Liver (tissue), 9 donors: ENCODE results near the gene SLC25A42. TPM values are rescaled to one million over a fixed set of nuclear protein-coding genes. Genes with fewer than 3 reads are reported as not detected.

Source experiments
- DNase-seq: peaks from one replicate; pipeline ENCODE4 v3.0.0-alpha.2; 2017; ENCODE audit warnings: low spot score
- H3K27ac ChIP-seq, 2 donors: one replicate each; pipeline ENCODE4 v1.7.0; 2013; ENCODE audit warnings: inconsistent platforms in 2 of 2, low read length in 2 of 2, control low read depth in 1 of 2, low read depth in 1 of 2, mild to moderate bottlenecking in 1 of 2
- H3K27me3 ChIP-seq, 4 donors: one replicate each; pipeline versions ENCODE4 v1.6.1 to v1.7.0; 2013; ENCODE audit warnings: low read length in 3 of 4, inconsistent platforms in 1 of 4, mild to moderate bottlenecking in 1 of 4, moderate library complexity in 1 of 4; ENCODE audit not compliant: control insufficient read depth in 4 of 4, insufficient read depth in 4 of 4
- H3K36me3 ChIP-seq, 4 donors: one replicate each; pipeline versions ENCODE4 v1.6.1 to v1.7.0; 2013; ENCODE audit warnings: low read length in 3 of 4, mild to moderate bottlenecking in 3 of 4, low read depth in 1 of 4, moderate library complexity in 1 of 4; ENCODE audit not compliant: control insufficient read depth in 4 of 4, insufficient read depth in 3 of 4
- H3K4me1 ChIP-seq, 4 donors: one replicate each; pipeline versions ENCODE4 v1.6.1 to v1.7.0; 2013; ENCODE audit warnings: low read length in 3 of 4, mild to moderate bottlenecking in 3 of 4, moderate library complexity in 1 of 4; ENCODE audit not compliant: control insufficient read depth in 4 of 4, insufficient read depth in 4 of 4
- H3K4me3 ChIP-seq, 3 donors: one replicate each; pipeline versions ENCODE4 v1.6.1 to v1.7.0; 2013; ENCODE audit warnings: low read length in 3 of 3, control low read depth in 1 of 3, low read depth in 1 of 3, mild to moderate bottlenecking in 1 of 3
- H3K9ac ChIP-seq, 2 donors: one replicate each; pipeline ENCODE4 v1.7.0; 2013; ENCODE audit warnings: low read length in 2 of 2, mild to moderate bottlenecking in 2 of 2, moderate library complexity in 2 of 2, control low read depth in 1 of 2, low read depth in 1 of 2
- H3K9me3 ChIP-seq, 4 donors: one replicate each; pipeline versions ENCODE4 v1.6.1 to v1.7.0; 2013; ENCODE audit warnings: low read length in 3 of 4; ENCODE audit not compliant: control insufficient read depth in 4 of 4
- ATF3 ChIP-seq: IDR thresholded peaks from 2 replicates; pipeline ENCODE4 v1.6.1; 2016; ENCODE audit warnings: antibody characterized with exemption
- EGR1 ChIP-seq, 2 donors: IDR thresholded peaks; 2 replicates each; pipeline ENCODE4 v1.6.1; 2016 to 2018; ENCODE audit warnings: antibody characterized with exemption in 2 of 2, low read depth in 2 of 2
- FOXA1 ChIP-seq: IDR thresholded peaks from 2 replicates; pipeline ENCODE4 v1.6.1; 2016; ENCODE audit warnings: antibody characterized with exemption
- FOXA2 ChIP-seq: IDR thresholded peaks from 2 replicates; pipeline ENCODE4 v1.6.1; 2016; ENCODE audit warnings: antibody characterized with exemption
- GABPA ChIP-seq, 2 donors: IDR thresholded peaks in 1 of 2; conservative IDR thresholded peaks in 1 of 2; 2 replicates each; pipeline ENCODE4 v1.6.1; 2016; ENCODE audit warnings: antibody characterized with exemption in 2 of 2, mild to moderate bottlenecking in 1 of 2, moderate library complexity in 1 of 2
- HNF4A ChIP-seq, 2 donors: conservative IDR thresholded peaks; 2 replicates each; pipeline ENCODE4 v1.6.1; 2016; ENCODE audit warnings: antibody characterized with exemption in 2 of 2, mild to moderate bottlenecking in 2 of 2
- HNF4G ChIP-seq: IDR thresholded peaks from 2 replicates; pipeline ENCODE4 v1.6.1; 2016; ENCODE audit warnings: antibody characterized with exemption
- JUND ChIP-seq, 2 donors: IDR thresholded peaks; 2 replicates each; pipeline ENCODE4 v1.6.1; 2016; ENCODE audit warnings: antibody characterized with exemption in 2 of 2
- MAX ChIP-seq: IDR thresholded peaks from 2 replicates; pipeline ENCODE4 v1.6.1; 2016; ENCODE audit warnings: antibody characterized with exemption
- RAD21 ChIP-seq, 2 donors: IDR thresholded peaks; 2 replicates each; pipeline ENCODE4 v1.6.1; 2016; ENCODE audit warnings: antibody characterized with exemption in 2 of 2, mild to moderate bottlenecking in 2 of 2
- RXRA ChIP-seq, 2 donors: IDR thresholded peaks; 2 replicates each; pipeline ENCODE4 v1.6.1; 2017 to 2018; ENCODE audit warnings: antibody characterized with exemption in 2 of 2, mild to moderate bottlenecking in 1 of 2
- SP1 ChIP-seq: IDR thresholded peaks from 2 replicates; pipeline ENCODE4 v1.6.1; 2018; ENCODE audit warnings: antibody characterized with exemption, mild to moderate bottlenecking
- TAF1 ChIP-seq: conservative IDR thresholded peaks from 2 replicates; pipeline ENCODE4 v1.6.1; 2016; ENCODE audit warnings: antibody characterized with exemption, mild to moderate bottlenecking
- YY1 ChIP-seq: IDR thresholded peaks from 2 replicates; pipeline ENCODE4 v1.6.1; 2016; ENCODE audit warnings: antibody characterized with exemption, mild to moderate bottlenecking
- WGBS: extraction: QIAGEN DNeasy Blood & Tissue Kit; methylation state at CpG from one replicate; pipeline ENCODE4 v1.1.7; 2013; 5-methylcytosine and 5-hydroxymethylcytosine counted together
- polyA plus RNA-seq, 2 donors: library from polyadenylated mRNA; stranded (reverse) in 1 of 2; unstranded in 1 of 2; fragments of 200-250 nt in 1 of 2; fragments of >200 nt in 1 of 2; fragmentation: Nextera tagmentation in 1 of 2; extraction: Ambion mirVana in 1 of 2; gene quantifications; one replicate each; pipeline versions ENCODE4 v1.2.1 to v1.2.3, GENCODE V29; 2013 to 2015
- total RNA-seq, 2 donors: library from RNA; depleted of rRNA; stranded (reverse); fragments of >200 nt; gene quantifications; one replicate each; pipeline ENCODE4 v1.2.3, GENCODE V29; 2014
- TF ChIP-seq, protein P1 (sequence below): IDR thresholded peaks from 2 replicates; pipeline ENCODE4 v1.6.1; 2016; ENCODE audit warnings: antibody characterized with exemption
- TF ChIP-seq, protein P2 (sequence below): fragments of 150-350 bp; IDR thresholded peaks from 2 replicates; pipeline ENCODE4 v1.5.1; 2017; ENCODE audit warnings: improper control_type of control experiment, low read depth, low read length; ENCODE audit not compliant: missing input control
- TF ChIP-seq, protein P3 (sequence below): IDR thresholded peaks from 2 replicates; pipeline ENCODE4 v1.6.1; 2016; ENCODE audit warnings: antibody characterized with exemption, mild to moderate bottlenecking
- donor health status: healthy.
- donor health status: healthy.
- donor health status: healthy.
- donor health status: healthy.
- donor health status: healthy.

SLC25A42 gene
- total and polyA plus RNA-seq, 4 donors: 24.7 to 89.6 (median 60.2) TPM

DNA sequence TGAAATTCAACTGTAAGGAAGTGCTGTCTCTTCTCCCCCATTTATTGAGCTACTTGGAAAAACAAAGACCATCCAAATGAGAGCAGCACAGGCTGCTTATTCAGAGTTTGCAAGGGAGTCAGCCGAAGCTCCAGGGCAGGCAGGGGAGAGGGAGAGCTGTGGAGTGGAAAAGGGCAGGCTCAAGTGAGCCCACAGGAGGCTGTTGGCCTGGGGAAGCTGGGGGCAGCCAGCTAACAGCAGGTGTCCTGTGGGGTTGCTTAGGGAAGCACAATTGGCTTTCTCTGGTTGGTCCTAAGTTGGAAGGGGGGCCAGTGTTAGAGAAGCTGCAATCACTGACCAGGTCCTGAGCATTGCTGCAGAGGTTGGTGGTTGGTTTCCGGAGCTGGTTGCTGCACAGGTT lies 23.9 kb downstream of the SLC25A42 start:
- WGBS: 97% methylated on average over 2 of the region's 2 CpGs
- H3K9me3 ChIP-seq: no peaks in the 10 kb centered on the region
- TF ChIP-seq YY1 (no peak), MAX (no peak), JUND (IDR thresholded peaks at IDR 0.05) (no peak), RAD21 (IDR thresholded peaks at IDR 0.05) (no peak), GABPA (IDR thresholded peaks at IDR 0.05 in 1 of 2, conservative IDR thresholded peaks at IDR 0.05 in 1 of 2) (no peak)
- TF ChIP-seq, protein P1, sequence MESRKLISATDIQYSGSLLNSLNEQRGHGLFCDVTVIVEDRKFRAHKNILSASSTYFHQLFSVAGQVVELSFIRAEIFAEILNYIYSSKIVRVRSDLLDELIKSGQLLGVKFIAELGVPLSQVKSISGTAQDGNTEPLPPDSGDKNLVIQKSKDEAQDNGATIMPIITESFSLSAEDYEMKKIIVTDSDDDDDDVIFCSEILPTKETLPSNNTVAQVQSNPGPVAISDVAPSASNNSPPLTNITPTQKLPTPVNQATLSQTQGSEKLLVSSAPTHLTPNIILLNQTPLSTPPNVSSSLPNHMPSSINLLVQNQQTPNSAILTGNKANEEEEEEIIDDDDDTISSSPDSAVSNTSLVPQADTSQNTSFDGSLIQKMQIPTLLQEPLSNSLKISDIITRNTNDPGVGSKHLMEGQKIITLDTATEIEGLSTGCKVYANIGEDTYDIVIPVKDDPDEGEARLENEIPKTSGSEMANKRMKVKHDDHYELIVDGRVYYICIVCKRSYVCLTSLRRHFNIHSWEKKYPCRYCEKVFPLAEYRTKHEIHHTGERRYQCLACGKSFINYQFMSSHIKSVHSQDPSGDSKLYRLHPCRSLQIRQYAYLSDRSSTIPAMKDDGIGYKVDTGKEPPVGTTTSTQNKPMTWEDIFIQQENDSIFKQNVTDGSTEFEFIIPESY: no peak
- H3K9ac ChIP-seq: no peak overlapping the region
- no peaks in the 10 kb centered on the region for H3K27me3 ChIP-seq
- DNase-seq: no peak
- peaks cover 0 to 4% (median 0%) of the 10 kb centered on the region in 4 donors for H3K4me1 ChIP-seq
- peaks cover 0 to 6% (median under 1%) of the 10 kb centered on the region in 4 donors for H3K36me3 ChIP-seq
- H3K27ac ChIP-seq: no peak overlapping the region
- no peak overlapping the region for H3K4me3 ChIP-seq

DNA sequence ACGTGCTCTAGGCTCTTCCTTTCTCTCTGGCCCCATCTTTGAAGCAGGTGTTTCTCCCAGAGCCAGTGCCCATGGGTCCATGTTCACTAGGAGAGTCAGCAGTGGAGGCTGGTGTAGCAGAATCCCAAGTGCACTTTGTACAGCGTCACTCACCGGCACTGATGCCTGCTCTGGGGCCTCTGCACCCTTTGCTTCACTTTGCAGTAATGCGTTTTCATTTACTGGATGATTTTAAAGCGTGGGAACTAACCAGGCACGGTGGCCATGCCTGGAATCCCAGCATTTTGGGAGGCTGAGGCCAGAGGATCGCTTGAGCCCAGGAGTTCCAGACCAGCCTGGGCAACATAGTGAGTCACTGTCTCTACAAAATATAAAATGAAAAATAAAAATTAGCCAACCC lies 30.7 kb downstream of the SLC25A42 start:
- 69% methylated on average over 7 of the region's 7 CpGs for WGBS
- Histone ChIP-seq H3K4me1 (peaks cover 8 to 44% (median 31%) of the 10 kb centered on the region in 4 donors), H3K36me3 (peaks cover 0 to 4% (median 0%) of the 10 kb centered on the region in 4 donors), H3K9me3 (no peaks in the 10 kb centered on the region), H3K4me3 (no peak overlapping the region), H3K27me3 (no peaks in the 10 kb centered on the region), H3K9ac (no peak overlapping the region), H3K27ac (peak overlapping the region in 1 of 2 donors; percentile 44)
- DNase-seq: no peak
- peak in 1 of 2 donors; percentile 43 for TF ChIP-seq HNF4A (conservative IDR thresholded peaks at IDR 0.05)
- no peak for TF ChIP-seq TAF1
- peak; percentile 10 for TF ChIP-seq YY1
- TF ChIP-seq SP1: peak; percentile 31

DNA sequence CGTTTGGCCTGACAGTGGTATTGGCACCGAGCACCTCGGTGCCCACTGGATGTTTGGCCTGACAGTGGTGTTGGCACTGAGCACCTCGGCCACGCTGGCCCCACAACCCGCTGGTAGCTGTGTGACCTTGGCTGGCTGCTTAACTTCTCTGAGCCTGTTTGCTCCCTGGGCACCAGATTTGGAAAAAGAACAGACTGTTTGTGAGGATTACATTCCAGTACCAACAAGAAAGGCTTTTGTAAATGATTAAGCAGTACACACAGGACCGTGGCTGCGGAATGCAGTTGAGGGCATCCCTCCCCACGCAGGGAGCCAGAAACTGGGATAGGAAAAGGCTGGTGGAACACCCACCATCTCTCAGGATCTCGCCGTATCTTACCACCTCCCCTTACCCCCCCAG lies 31.9 kb downstream of the SLC25A42 start:
- no peak for DNase-seq
- Histone ChIP-seq H3K9ac (peak overlapping the region in 1 of 2 donors; percentile 61), H3K27ac (peak overlapping the region; percentile 81 to 97), H3K9me3 (no peaks in the 10 kb centered on the region), H3K27me3 (no peaks in the 10 kb centered on the region), H3K4me1 (peaks cover 13 to 56% (median 40%) of the 10 kb centered on the region in 4 donors), H3K4me3 (peak overlapping the region in 2 of 3 donors; percentile 39 to 52), H3K36me3 (peaks cover 0 to 2% (median 0%) of the 10 kb centered on the region in 4 donors)
- 35% methylated on average over 11 of the region's 11 CpGs for WGBS
- TF ChIP-seq RXRA (IDR thresholded peaks at IDR 0.05) (peak; percentile 70 to 73), YY1 (peak; percentile 58), JUND (IDR thresholded peaks at IDR 0.05) (no peak), MAX (no peak), GABPA (IDR thresholded peaks at IDR 0.05 in 1 of 2, conservative IDR thresholded peaks at IDR 0.05 in 1 of 2) (no peak), FOXA1 (peak; percentile 29), RAD21 (IDR thresholded peaks at IDR 0.05) (peak in 1 of 2 donors; percentile 31), FOXA2 (no peak), HNF4A (conservative IDR thresholded peaks at IDR 0.05) (peak; percentile 47 to 63), TAF1 (no peak), EGR1 (IDR thresholded peaks at IDR 0.05; ENCODE audit: low read depth in 2 of 2) (no peak), ATF3 (no peak), HNF4G (no peak), SP1 (peak; percentile 58)
- TF ChIP-seq, protein P2, sequence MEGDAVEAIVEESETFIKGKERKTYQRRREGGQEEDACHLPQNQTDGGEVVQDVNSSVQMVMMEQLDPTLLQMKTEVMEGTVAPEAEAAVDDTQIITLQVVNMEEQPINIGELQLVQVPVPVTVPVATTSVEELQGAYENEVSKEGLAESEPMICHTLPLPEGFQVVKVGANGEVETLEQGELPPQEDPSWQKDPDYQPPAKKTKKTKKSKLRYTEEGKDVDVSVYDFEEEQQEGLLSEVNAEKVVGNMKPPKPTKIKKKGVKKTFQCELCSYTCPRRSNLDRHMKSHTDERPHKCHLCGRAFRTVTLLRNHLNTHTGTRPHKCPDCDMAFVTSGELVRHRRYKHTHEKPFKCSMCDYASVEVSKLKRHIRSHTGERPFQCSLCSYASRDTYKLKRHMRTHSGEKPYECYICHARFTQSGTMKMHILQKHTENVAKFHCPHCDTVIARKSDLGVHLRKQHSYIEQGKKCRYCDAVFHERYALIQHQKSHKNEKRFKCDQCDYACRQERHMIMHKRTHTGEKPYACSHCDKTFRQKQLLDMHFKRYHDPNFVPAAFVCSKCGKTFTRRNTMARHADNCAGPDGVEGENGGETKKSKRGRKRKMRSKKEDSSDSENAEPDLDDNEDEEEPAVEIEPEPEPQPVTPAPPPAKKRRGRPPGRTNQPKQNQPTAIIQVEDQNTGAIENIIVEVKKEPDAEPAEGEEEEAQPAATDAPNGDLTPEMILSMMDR: no peak
- TF ChIP-seq, protein P1: peak; percentile 25
- TF ChIP-seq, protein P3, sequence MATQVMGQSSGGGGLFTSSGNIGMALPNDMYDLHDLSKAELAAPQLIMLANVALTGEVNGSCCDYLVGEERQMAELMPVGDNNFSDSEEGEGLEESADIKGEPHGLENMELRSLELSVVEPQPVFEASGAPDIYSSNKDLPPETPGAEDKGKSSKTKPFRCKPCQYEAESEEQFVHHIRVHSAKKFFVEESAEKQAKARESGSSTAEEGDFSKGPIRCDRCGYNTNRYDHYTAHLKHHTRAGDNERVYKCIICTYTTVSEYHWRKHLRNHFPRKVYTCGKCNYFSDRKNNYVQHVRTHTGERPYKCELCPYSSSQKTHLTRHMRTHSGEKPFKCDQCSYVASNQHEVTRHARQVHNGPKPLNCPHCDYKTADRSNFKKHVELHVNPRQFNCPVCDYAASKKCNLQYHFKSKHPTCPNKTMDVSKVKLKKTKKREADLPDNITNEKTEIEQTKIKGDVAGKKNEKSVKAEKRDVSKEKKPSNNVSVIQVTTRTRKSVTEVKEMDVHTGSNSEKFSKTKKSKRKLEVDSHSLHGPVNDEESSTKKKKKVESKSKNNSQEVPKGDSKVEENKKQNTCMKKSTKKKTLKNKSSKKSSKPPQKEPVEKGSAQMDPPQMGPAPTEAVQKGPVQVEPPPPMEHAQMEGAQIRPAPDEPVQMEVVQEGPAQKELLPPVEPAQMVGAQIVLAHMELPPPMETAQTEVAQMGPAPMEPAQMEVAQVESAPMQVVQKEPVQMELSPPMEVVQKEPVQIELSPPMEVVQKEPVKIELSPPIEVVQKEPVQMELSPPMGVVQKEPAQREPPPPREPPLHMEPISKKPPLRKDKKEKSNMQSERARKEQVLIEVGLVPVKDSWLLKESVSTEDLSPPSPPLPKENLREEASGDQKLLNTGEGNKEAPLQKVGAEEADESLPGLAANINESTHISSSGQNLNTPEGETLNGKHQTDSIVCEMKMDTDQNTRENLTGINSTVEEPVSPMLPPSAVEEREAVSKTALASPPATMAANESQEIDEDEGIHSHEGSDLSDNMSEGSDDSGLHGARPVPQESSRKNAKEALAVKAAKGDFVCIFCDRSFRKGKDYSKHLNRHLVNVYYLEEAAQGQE: peak; percentile 54
